NB4 (cell line): ENCODE measurements around the gene APOBEC3B.

Source experiments
- MYC ChIP-seq: IDR thresholded peaks from 2 replicates; pipeline ENCODE4 v1.6.1; 2011; ENCODE audit warnings: low read depth, low read length
- POLR2A ChIP-seq: IDR thresholded peaks from 2 replicates; pipeline ENCODE4 v1.6.1; 2011; ENCODE audit warnings: mild to moderate bottlenecking; ENCODE audit not compliant: insufficient read length; ENCODE audit errors: extremely low read depth
- TF ChIP-seq, protein P1 (sequence below): IDR thresholded peaks from one replicate; pipeline ENCODE4 v1.5.1; 2012; ENCODE audit warnings: low read depth, low read length
- TF ChIP-seq, protein P2 (sequence below): IDR thresholded peaks from 2 replicates; pipeline ENCODE4 v1.6.1; 2011; ENCODE audit warnings: low read depth, low read length

DNA sequence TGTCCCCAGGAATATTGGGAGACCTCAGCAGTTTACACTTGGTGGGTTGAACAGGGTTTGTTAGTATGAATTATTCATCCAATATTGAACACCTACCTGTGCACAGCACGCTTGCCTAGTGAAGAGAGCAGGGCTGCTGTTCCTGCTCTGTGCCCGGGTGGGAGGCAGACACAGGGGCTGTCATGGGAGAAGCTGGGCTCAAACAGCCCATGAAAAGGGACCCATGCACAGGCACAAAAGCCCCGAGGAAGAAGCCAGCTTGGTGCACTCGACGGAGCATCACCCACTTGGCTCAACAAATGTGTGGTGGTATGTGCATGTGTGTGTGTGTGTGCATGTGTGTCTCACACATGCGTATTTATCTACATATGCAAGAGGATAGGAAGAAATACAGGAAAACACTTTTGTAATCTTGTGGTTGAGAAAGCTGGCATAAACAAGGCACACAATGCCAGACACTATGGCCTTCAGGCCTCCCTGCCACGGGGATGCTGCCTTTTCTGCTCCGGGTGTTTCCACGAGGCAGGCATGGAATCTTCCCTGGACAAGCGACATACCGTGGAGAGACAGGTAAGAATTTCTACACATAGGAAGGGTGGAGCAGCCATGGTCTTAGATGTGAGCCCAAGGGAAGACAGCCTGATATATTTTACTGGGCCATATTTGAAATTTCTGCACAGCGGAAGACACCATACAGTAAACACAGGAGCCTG, 29.7 kb upstream of the APOBEC3B start:
- TF ChIP-seq POLR2A: no peak
- TF ChIP-seq, protein P1, sequence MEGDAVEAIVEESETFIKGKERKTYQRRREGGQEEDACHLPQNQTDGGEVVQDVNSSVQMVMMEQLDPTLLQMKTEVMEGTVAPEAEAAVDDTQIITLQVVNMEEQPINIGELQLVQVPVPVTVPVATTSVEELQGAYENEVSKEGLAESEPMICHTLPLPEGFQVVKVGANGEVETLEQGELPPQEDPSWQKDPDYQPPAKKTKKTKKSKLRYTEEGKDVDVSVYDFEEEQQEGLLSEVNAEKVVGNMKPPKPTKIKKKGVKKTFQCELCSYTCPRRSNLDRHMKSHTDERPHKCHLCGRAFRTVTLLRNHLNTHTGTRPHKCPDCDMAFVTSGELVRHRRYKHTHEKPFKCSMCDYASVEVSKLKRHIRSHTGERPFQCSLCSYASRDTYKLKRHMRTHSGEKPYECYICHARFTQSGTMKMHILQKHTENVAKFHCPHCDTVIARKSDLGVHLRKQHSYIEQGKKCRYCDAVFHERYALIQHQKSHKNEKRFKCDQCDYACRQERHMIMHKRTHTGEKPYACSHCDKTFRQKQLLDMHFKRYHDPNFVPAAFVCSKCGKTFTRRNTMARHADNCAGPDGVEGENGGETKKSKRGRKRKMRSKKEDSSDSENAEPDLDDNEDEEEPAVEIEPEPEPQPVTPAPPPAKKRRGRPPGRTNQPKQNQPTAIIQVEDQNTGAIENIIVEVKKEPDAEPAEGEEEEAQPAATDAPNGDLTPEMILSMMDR: no peak
- TF ChIP-seq, protein P2, sequence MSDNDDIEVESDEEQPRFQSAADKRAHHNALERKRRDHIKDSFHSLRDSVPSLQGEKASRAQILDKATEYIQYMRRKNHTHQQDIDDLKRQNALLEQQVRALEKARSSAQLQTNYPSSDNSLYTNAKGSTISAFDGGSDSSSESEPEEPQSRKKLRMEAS: no peak
- no peak for TF ChIP-seq MYC
